IPS-18c (cell line): ENCODE data around the gene ABHD8.
"Not testable (repeated sequence)": the region's sequence is repeated elsewhere in the genome, so short reads cannot be mapped to it uniquely, and the experiment has no call there.

Source experiments
- H3K4me3 ChIP-seq: 2 replicates; pipeline ENCODE4 v1.7.0; 2013; ENCODE audit warnings: low read depth, mild to moderate bottlenecking, low read length, moderate library complexity; ENCODE audit not compliant: insufficient read depth
- H3K9me3 ChIP-seq: one replicate; pipeline ENCODE4 v1.6.1; 2013; ENCODE audit warnings: mild to moderate bottlenecking, low read length, moderate library complexity; ENCODE audit not compliant: control insufficient read depth, insufficient read depth

The ABHD8 gene

DNA sequence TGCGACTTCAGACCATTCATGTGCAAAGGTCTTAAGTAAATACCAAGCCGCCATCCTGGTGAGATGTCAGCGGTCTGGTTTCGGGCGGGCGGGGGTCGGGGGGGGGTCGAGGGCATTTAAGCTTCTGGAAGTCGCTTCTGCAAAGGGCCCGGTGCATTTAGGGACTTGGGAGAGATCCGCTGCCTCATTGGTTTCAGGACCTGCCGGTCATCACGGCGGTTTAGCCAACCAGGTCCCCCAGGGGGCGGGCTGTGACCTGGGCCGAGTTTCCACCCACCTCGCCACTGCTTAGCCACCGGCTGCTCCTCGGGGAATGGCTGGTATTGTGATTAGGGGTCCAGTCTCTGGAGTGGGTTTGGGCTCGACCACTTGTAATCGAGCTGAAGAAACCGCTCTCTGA lies 13.7 kb downstream of the ABHD8 start:
- H3K9me3 ChIP-seq = no peaks in the 10 kb centered on the region
- H3K4me3 ChIP-seq = no peak overlapping the region

DNA sequence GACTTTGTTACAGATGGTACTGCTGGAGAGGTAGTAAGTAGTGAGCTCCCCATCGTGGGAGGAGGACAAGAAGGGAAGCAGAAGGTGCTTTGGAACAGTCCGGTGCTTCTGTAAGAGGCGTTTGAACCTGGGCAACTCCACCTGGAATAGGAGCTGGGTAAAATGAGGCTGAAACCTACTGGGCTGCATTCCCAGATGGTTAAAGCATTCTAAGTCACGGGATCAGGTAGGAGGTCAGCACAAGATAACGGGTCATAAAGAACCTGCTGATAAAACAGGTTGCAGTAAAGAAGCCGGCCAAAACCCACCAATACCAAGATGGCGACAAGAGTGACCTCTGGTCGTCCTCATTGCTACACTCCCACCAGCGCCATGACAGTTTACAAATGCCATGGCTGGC lies 16.5 kb downstream of the ABHD8 start:
- Histone ChIP-seq H3K4me3 (no peak overlapping the region), H3K9me3 (no peaks in the 10 kb centered on the region)

DNA sequence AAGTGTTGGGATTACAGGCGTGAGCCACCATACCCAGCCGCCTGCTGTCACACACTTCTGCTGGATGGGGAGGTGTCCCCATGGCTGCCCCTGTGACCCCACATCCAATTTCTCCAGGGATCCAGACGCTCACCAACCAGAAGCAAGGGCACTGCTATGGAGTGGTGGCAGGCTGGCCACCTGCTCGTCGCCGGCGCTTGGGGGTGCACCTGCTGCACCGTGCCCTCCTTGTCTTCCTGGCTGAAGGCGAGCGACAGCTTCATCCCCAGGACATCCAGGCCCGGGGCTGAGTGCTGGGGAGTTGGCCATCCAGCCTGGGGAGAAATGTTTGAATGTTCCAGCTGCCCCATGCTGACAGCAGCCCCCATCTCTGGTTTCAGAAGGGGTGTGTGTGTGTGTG lies 17.0 kb downstream of the ABHD8 start:
- Histone ChIP-seq H3K9me3 (no peaks in the 10 kb centered on the region), H3K4me3 (no peak overlapping the region)

DNA sequence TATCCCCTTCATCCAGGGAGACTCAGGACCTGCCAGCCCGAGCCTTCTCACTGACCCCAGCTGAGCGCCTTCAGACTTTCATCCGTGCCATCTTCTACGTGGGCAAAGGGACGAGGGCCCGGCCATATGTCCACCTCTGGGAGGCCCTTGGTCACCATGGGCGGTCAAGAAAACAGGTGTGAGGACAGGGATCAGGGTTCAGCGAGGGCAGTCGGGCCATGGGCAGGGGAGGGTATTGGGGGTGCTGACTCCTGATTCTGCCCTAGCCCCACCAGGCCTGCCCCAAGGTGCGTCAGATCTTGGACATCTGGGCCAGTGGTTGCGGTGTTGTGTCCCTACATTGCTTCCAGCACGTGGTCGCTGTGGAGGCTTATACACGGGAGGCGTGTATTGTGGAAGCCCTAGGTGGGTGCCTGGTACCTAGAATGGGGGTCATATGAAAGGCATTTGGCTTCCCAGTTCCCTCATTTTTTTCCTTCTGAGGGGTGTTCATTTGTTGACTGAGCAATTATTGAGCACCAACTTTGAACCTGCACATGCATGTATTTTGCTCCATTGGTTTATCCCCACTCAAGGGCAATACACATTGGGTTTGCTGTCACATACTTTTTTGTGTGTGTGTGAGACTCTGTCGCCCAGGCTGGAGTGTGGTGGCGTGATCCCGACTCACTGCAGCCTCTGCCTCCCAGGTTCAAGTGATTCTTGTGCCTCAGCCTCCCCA lies 17.6 kb downstream of the ABHD8 start:
- H3K4me3 ChIP-seq = no peak overlapping the region; the same call in 1 of the 2 replicates
- no peaks in the 10 kb centered on the region for H3K9me3 ChIP-seq

DNA sequence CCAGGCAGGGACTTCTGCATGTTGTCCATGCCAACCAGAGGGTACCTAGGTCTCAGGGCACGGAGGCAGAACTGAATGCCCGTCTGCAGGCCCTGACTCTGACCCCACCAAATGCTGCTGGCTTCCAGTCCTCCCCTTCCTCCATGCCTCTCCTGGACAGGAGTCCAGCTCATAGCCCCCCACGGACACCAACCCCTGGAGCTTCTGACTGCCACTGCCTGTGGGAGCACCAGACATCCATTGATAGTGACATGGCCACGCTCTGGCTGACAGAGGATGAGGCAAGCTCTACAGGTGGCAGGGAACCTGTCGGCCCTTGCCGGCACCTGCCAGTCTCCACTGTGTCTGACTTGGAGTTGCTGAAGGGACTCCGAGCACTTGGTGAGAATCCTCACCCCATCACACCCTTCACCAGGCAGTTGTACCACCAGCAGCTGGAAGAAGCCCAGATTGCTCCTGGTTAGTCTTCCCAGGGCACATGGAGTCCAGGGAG lies 19.7 kb downstream of the ABHD8 start:
- no peaks in the 10 kb centered on the region for H3K9me3 ChIP-seq
- no peak overlapping the region for H3K4me3 ChIP-seq

DNA sequence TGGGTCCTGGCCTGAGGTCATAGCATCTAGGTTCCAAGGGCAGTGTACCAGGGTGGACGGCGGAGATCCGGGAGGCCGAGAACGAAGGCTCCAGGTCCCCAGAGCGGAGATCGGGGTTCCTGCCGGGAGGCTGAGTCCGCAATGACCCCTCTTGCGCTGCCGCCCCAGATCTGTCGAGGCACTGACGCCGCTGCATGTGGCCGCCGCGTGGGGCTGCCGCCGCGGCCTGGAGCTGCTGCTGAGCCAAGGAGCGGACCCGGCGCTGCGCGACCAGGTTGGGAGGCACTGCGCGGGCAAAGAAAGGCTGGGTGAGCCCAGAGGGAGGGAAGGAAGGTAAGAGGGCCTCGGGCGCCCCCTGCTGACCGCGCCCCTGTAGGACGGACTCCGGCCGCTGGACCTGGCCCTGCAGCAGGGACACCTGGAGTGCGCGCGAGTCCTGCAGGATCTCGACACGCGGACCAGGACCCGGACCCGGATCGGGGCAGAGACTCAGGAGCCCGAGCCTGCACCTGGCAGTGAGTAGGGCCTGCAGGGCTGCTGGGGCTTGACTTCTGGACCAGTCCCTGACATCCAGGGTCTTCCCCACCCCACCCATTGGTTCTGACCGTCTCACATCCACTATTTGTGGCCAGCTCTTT lies 20.6 kb downstream of the ABHD8 start:
- no peaks in the 10 kb centered on the region for H3K9me3 ChIP-seq
- peak overlapping the region; percentile 41 for H3K4me3 ChIP-seq

GRCh38 chr19:17281391-17282304 lies 21.6 kb downstream of the ABHD8 start, which contains the start of gene ANKLE1:
TSS of gene ANKLE1 (plus strand) at chr19:17281901. CDS start at chr19:17281921, 20 bp downstream.
- H3K4me3 ChIP-seq = peak within 1 kb of the TSS; percentile 41

GRCh38 chr19:17279436-17279835 lies 23.8 kb downstream of the ABHD8 start:
- H3K9me3 ChIP-seq = no peaks in the 10 kb centered on the region
- H3K4me3 ChIP-seq = no peak overlapping the region

More at GRCh38 chr19:17281391-17282304, 21.6 kb downstream of the ABHD8 start, which contains the start of gene ANKLE1:
- no peaks in the 10 kb centered on the region for H3K9me3 ChIP-seq

GRCh38 chr19:17275441-17276175 lies 27.6 kb downstream of the ABHD8 start:
- H3K9me3 ChIP-seq = no peaks in the 10 kb centered on the region
- H3K4me3 ChIP-seq = no peak overlapping the region

DNA sequence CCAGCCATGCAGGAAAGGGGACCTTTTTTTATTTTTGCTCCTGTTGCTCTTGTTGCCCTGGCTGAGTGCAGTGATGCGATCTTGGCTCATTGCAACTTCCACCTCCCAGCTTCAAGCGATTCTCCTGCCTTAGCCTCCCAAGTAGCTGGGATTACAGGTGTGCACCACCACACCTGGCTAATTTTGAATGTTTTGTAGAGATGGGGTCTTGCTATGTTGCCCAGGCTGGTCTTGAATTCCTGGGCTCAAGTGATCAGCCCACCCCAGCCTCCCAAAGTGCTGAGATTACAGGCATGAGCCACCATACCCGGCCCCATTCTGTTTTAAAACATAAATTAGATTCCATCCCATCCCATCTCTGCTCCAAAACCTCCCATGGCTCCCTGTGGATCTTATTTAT lies 28.3 kb downstream of the ABHD8 start:
- not testable (repeated sequence) for H3K9me3 ChIP-seq, H3K4me3 ChIP-seq

DNA sequence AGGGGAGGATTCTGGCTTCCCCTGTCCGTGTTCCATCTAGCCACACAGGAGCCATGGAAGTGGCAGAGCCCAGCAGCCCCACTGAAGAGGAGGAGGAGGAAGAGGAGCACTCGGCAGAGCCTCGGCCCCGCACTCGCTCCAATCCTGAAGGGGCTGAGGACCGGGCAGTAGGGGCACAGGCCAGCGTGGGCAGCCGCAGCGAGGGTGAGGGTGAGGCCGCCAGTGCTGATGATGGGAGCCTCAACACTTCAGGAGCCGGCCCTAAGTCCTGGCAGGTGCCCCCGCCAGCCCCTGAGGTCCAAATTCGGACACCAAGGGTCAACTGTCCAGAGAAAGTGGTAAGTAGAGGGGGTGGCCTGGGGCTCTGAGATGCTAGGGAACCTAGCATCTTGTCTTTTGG lies 34.5 kb downstream of the ABHD8 start:
- Histone ChIP-seq H3K9me3 (no peaks in the 10 kb centered on the region), H3K4me3 (peak overlapping the region; percentile 15; the same call in 1 of the 2 replicates)

GRCh38 chr19:17266975-17267788 lies 36.0 kb downstream of the ABHD8 start, which contains the start of gene BABAM1:
TSS of gene BABAM1 (plus strand) at chr19:17267443. CDS start at chr19:17268807, 1,364 bp downstream.
- Histone ChIP-seq H3K4me3 (peak within 1 kb of the TSS; percentile 69), H3K9me3 (no peaks in the 10 kb centered on the region)

DNA sequence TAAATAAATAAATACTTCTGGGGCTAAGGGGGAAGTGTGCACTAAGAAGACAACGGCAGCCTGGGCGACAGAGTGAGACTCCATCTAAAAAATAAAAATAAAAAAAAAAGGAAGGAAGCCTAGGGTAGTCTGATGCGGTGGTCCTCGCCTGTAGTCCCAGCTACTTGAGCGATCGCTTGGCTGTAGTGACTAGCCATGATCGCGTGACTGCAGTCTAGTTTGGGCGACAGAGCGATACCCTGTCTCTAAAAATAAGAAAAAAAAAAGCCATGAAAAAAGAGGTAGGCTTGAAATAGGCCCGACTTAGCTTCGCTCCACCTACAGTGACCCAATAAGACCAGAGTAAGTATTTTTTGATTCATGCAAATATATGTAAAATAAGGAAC lies 36.6 kb downstream of the ABHD8 start:
- Histone ChIP-seq H3K4me3 (no peak overlapping the region), H3K9me3 (no peaks in the 10 kb centered on the region)

DNA sequence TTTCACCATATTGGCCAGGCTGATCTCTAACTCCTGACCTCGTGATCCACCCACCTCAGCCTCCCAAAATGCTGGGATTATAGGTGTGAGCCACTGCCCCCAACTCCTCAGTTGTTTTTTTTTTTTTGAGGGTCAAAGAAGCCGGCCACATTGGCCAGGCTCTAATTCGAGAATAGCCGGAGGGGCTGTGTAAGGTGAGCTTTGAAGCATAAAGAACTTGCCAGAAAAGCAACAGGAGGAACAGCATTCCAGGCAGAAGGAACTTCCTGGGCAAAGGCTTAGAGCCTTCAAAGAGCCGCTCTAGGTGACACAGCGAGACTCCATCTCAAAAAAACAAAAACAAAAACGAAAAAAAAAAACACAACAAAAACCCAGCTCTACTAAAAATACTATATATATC lies 37.2 kb downstream of the ABHD8 start:
- H3K4me3 ChIP-seq = no peak overlapping the region
- no peaks in the 10 kb centered on the region for H3K9me3 ChIP-seq

DNA sequence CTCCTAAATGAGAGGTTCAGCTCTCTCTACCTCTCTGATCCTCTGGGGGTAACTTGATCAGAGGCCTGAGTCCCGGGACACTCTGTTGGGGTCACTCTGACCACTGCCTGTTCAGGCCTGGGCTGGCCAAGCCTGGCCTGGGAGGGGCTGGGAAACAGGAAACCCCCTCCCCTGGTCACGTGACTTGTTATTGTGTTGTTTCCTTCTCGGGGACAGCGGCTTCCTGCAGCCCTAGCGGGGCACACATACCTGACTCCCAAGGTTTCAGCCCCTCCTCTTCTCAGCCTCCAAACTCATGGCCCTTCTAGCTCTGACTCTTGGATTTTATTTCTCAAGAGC lies 38.6 kb downstream of the ABHD8 start, which contains the start of gene USHBP1:
Gene USHBP1 (minus strand): TSS at position 105 of the 339 bp plus-strand sequence. CDS start 446 bp downstream, outside the sequence.
- H3K4me3 ChIP-seq = no peak within 1 kb of the TSS

More for the DNA sequence above, 38.6 kb downstream of the ABHD8 start, which contains the start of gene USHBP1:
- H3K9me3 ChIP-seq = peaks cover 5% of the 10 kb centered on the region
